ENCODE measurements around the gene ANO7.

ANO7 gene

DNA sequence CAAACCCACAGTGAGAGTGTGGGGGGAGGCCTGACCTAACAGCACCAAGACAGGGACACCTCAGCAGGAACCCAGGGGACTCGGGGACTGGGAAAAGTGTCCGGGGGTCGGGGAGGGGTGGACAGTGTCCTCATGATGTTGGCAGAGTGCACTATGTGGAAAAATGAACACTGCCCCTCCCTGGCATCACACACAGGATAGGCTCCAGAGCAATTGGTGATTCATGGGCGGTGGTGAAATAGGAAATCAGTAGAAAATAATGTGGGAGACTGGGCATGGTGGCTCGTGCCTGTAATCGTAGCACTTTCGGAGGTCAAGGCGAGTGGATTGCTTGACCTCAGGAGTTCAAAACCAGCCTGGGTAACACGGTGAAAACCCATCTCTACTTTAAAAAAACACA, 3.6 kb upstream of the ANO7 start:
- H3K4me1 ChIP-seq, result no peaks in the 10 kb centered on the region
- no peak overlapping the region for H3K4me3 ChIP-seq (ENCODE audit: low read depth, low read length)
- peaks cover 6% of the 10 kb centered on the region; the same call in 1 of the 2 replicates for H3K36me3 ChIP-seq
- H3K9me3 ChIP-seq, result no peaks in the 10 kb centered on the region
- DNase-seq, result no peak
- H3K27me3 ChIP-seq, result no peaks in the 10 kb centered on the region
- TF ChIP-seq, protein P1, sequence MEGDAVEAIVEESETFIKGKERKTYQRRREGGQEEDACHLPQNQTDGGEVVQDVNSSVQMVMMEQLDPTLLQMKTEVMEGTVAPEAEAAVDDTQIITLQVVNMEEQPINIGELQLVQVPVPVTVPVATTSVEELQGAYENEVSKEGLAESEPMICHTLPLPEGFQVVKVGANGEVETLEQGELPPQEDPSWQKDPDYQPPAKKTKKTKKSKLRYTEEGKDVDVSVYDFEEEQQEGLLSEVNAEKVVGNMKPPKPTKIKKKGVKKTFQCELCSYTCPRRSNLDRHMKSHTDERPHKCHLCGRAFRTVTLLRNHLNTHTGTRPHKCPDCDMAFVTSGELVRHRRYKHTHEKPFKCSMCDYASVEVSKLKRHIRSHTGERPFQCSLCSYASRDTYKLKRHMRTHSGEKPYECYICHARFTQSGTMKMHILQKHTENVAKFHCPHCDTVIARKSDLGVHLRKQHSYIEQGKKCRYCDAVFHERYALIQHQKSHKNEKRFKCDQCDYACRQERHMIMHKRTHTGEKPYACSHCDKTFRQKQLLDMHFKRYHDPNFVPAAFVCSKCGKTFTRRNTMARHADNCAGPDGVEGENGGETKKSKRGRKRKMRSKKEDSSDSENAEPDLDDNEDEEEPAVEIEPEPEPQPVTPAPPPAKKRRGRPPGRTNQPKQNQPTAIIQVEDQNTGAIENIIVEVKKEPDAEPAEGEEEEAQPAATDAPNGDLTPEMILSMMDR (IDR thresholded peaks at IDR 0.05; ENCODE audit: low read depth, low read length), result no peak

DNA sequence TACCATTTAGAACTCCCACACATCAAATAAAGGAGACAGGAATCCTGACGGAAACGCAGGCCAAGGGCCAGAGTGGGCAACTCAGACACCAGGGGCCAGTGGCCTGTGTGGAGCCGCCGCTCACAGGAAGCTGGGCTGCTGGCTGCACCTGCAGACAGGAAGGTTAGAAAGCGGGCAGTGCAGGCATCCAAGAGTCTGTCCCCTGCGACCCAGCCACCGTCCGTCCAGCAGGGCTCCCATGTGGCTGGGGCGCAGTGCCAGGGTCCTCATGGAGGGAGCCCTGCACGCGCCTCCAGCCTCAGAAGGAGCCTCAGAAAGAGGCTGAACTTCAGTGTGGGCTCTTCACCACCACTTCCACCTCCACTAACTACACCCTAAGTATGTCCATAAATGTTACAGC, 2.5 kb upstream of the ANO7 start:
- Histone ChIP-seq H3K4me1 (no peaks in the 10 kb centered on the region), H3K9me3 (no peaks in the 10 kb centered on the region), H3K27me3 (no peaks in the 10 kb centered on the region), H3K4me3 (ENCODE audit: low read depth, low read length) (no peak overlapping the region), H3K36me3 (peaks cover 6% of the 10 kb centered on the region; the same call in 1 of the 2 replicates)
- TF ChIP-seq, protein P1 (IDR thresholded peaks at IDR 0.05; ENCODE audit: low read depth, low read length), result no peak
- DNase-seq, result no peak

DNA sequence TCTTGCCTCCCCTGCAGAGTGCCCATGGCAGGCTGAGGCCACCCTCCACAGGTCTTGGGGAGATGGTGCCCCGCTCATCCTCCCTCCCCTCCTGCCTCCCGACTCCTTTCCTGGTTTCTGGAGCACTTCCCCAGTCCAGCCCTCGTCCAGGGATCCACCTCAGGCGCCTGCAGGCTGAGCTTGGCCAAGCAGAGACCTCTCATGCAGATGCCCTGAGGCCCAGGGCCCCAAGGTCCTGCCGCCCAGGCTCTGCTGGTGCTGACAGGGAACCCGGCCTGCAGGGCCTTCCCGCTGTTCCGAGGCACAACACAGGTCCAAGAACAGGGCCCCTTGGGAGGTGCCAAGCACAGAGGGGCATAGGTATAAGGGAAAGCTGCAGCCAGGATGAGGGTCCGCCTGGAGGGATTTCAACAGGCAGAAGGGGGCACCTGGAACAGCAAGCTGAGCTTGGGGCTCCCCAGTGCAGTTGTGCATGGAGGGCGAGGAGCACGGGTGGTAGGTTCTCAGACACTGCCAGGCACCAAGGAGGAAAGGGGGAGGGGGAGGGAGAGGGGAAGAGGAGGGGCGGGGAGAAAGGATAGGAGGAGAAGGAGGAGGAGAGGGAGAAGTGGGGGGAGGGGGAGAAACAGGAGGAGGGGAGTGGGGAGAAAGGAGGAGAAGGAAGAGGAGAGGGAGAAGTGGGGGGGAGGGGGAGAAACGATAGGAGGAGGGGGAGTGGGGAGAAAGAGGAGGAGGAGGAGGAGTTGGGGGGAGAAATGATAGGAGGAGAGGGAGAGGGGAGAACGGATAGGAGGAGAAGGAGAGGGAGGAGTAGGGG, 1.2 kb upstream of the ANO7 start:
- Histone ChIP-seq H3K9me3 (no peaks in the 10 kb centered on the region), H3K36me3 (peaks cover 6% of the 10 kb centered on the region; the same call in 1 of the 2 replicates), H3K4me3 (ENCODE audit: low read depth, low read length) (no peak overlapping the region), H3K27me3 (no peaks in the 10 kb centered on the region), H3K4me1 (no peaks in the 10 kb centered on the region)
- no peak for DNase-seq
- TF ChIP-seq, protein P1 (IDR thresholded peaks at IDR 0.05; ENCODE audit: low read depth, low read length), result no peak

DNA sequence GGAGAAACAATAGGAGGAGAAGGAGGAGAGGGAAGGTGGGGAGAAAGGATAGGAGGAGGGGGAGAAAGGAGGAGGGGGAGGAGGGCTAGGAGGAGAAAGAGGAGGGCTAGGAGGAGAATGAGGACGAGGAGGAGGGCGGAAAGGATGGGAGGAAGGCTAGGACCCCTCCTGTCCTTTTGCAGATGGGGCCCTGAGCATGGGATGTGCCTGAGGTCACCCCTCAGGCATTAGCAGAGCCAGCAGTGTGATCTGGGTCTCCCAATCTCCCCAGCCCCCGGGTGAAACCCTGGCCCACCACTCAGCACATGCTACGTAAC, 601 bp upstream of the ANO7 start:
- H3K4me1 ChIP-seq, result no peaks in the 10 kb centered on the region
- H3K27me3 ChIP-seq, result no peaks in the 10 kb centered on the region
- no peaks in the 10 kb centered on the region for H3K9me3 ChIP-seq
- H3K4me3 ChIP-seq (ENCODE audit: low read depth, low read length), result no peak overlapping the region
- TF ChIP-seq, protein P1 (IDR thresholded peaks at IDR 0.05; ENCODE audit: low read depth, low read length), result no peak
- peaks cover 2% of the 10 kb centered on the region; the same call in 1 of the 2 replicates for H3K36me3 ChIP-seq
- no peak for DNase-seq

DNA sequence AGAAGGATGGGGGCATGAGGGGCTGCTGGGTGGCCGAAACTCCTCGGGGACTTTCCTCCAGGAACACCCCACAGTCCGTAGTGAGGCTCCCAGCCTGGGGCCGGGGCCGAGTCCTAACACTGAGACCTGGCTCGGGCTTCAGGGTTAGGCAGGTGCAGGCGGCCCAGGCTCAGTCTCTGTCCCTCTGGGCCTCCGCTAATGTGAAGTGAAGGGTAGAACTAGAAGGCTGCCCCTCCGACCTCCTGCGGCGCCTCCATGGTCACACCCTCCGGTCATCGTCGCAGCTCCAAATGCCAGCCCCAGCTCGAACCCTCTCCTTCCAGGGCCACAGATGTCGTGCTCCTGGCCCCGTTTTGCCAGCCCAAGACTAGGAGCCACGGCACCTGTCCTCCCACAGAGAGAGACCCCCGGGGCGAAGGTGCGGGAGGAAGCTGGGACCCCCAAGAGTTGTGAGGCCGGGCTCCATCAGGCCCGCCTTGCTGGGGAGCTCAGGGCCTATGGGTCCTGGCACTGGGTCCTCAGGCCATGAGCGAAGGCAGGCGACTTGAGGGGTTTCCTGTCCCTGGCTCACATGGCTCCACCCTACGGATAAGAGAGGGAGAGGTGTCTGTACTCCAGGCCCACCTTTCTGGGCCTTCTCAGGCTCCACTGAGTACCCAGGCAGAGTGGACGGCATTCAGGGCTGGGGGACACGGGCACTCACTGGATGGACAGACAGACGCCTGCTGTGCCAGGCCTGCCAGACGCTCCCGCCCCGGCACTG, 797 bp downstream of the ANO7 start:
- TF ChIP-seq, protein P1 (IDR thresholded peaks at IDR 0.05; ENCODE audit: low read depth, low read length), result no peak
- Histone ChIP-seq H3K27me3 (no peaks in the 10 kb centered on the region), H3K4me3 (ENCODE audit: low read depth, low read length) (no peak overlapping the region), H3K9me3 (no peaks in the 10 kb centered on the region), H3K36me3 (no peaks in the 10 kb centered on the region), H3K4me1 (no peaks in the 10 kb centered on the region)
- no peak for DNase-seq

DNA sequence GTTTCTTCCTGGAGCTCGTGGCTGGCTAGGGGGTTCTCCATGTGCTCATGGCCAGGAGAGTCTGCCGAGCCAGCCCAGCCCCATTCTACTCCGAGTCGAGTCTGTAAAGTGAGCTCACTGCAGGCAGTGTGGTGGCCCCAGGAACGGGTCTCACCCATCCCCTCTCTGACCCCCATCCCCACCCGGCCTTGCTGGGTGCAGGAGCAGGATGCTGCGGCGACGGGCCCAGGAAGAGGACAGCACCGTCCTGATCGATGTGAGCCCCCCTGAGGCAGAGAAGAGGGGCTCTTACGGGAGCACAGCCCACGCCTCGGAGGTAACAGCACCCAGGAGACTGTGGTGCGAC, 1.4 kb downstream of the ANO7 start:
- Histone ChIP-seq H3K4me1 (no peaks in the 10 kb centered on the region), H3K4me3 (ENCODE audit: low read depth, low read length) (no peak overlapping the region), H3K27me3 (no peaks in the 10 kb centered on the region), H3K9me3 (no peaks in the 10 kb centered on the region), H3K36me3 (no peaks in the 10 kb centered on the region)
- no peak for DNase-seq
- TF ChIP-seq, protein P1 (IDR thresholded peaks at IDR 0.05; ENCODE audit: low read depth, low read length), result no peak

Data from BE2C (cell line).